IMR-90 (cell line): ENCODE measurements around the gene MEF2A. TPM values are rescaled to one million over a fixed set of nuclear protein-coding genes. Genes with fewer than 3 reads are reported as not detected.
A peak's percentile ranks its signal among the peaks of the same experiment; 100 is the strongest.

Experiments used
- ATAC-seq: fragments of 200-7000 bp; cut with Tn5 transposase; 2 replicates; pipeline ENCODE4 v1.9.1; 2020; ENCODE audit warnings: low read depth, mild to moderate bottlenecking, moderate library complexity
- BruUV-seq: library from RNA; stranded (reverse); fragments of 400-500 nt; replicated peaks from 2 replicates; lab custom pipeline; 2021; lab: Mats Ljungman, UMichigan
- CTCF ChIA-PET: fragments of 300-600 bp; formaldehyde crosslinking; extraction: SDS; loops from one replicate; lab custom pipeline; 2021; ENCODE audit warnings: antibody characterized with exemption; lab: Yijun Ruan, JAX
- POLR2A ChIA-PET: fragments of 300-600 bp; sonication (Branson Sonifier 250); formaldehyde crosslinking; loops from one replicate; lab custom pipeline; 2022; ENCODE audit warnings: antibody characterized with exemption; ENCODE audit not compliant: unreplicated experiment; lab: Charles Lee
- DNase-seq: peaks from one replicate; pipeline ENCODE4 v3.0.0; 2013
- H2AFZ ChIP-seq: replicated peaks from 2 replicates; pipeline ENCODE3; 2013; ENCODE audit warnings: low read length, mild to moderate bottlenecking; ENCODE audit not compliant: poor library complexity
- H2AK5ac ChIP-seq: 2 replicates; pipeline ENCODE4 v1.6.1; 2013; ENCODE audit warnings: low read depth, low read length, inconsistent platforms
- H2AK9ac ChIP-seq: replicated peaks from 2 replicates; pipeline ENCODE3; 2013; ENCODE audit warnings: mild to moderate bottlenecking, low read depth, low read length, moderate library complexity; ENCODE audit not compliant: poor library complexity
- H2BK120ac ChIP-seq: 2 replicates; pipeline ENCODE4 v1.6.1; 2013; ENCODE audit warnings: low read depth, low read length, inconsistent platforms
- H2BK15ac ChIP-seq: 3 replicates; pipeline ENCODE4 v1.6.1; 2013; ENCODE audit warnings: low read depth, low read length, inconsistent platforms
- H2BK20ac ChIP-seq: 2 replicates; pipeline ENCODE4 v1.6.1; 2013; ENCODE audit warnings: low read depth, mild to moderate bottlenecking, inconsistent platforms, low read length, moderate library complexity
- H2BK5ac ChIP-seq: 2 replicates; pipeline ENCODE4 v1.6.1; 2013; ENCODE audit warnings: mild to moderate bottlenecking, low read depth, low read length, inconsistent platforms; ENCODE audit not compliant: poor library complexity, severe bottlenecking
- H3K14ac ChIP-seq: replicated peaks from 2 replicates; pipeline ENCODE4 v1.6.1; 2013; ENCODE audit warnings: low read depth, low read length, inconsistent platforms
- H3K18ac ChIP-seq: 2 replicates; pipeline ENCODE4 v1.6.1; 2013; ENCODE audit warnings: low read depth, low read length, control low read depth
- H3K23ac ChIP-seq: 2 replicates; pipeline ENCODE4 v1.6.1; 2013; ENCODE audit warnings: low read depth, low read length, inconsistent platforms
- H3K27ac ChIP-seq: 2 replicates; pipeline ENCODE4 v1.5.1; 2013; ENCODE audit warnings: mild to moderate bottlenecking, control low read depth, low read length; ENCODE audit not compliant: insufficient read depth
- H3K27me3 ChIP-seq: 2 replicates; pipeline ENCODE4 v1.6.1; 2013; ENCODE audit warnings: low read length; ENCODE audit not compliant: control insufficient read depth, insufficient read depth
- H3K36me3 ChIP-seq: 2 replicates; pipeline ENCODE4 v1.6.1; 2013; ENCODE audit warnings: low read length, mixed read lengths; ENCODE audit not compliant: control insufficient read depth, insufficient read depth
- H3K4ac ChIP-seq: 2 replicates; pipeline ENCODE4 v1.6.1; 2013; ENCODE audit warnings: low read depth, low read length, inconsistent platforms
- H3K4me1 ChIP-seq: 2 replicates; pipeline ENCODE4 v1.6.1; 2013; ENCODE audit warnings: low read length, mixed read lengths; ENCODE audit not compliant: control insufficient read depth, insufficient read depth
- H3K4me2 ChIP-seq: 2 replicates; pipeline ENCODE4 v1.6.1; 2013; ENCODE audit warnings: low read depth, mild to moderate bottlenecking, control low read depth, low read length, moderate library complexity
- H3K4me3 ChIP-seq: 2 replicates; pipeline ENCODE4 v1.5.1; 2013; ENCODE audit warnings: low read depth, mild to moderate bottlenecking, control low read depth, low read length, moderate library complexity; ENCODE audit not compliant: insufficient read depth
- H3K56ac ChIP-seq: 2 replicates; pipeline ENCODE4 v1.6.1; 2013; ENCODE audit warnings: low read length, inconsistent platforms; ENCODE audit not compliant: insufficient read depth; ENCODE audit errors: extremely low read depth
- H3K79me1 ChIP-seq, 2 experiments: 2 replicates each; pipeline ENCODE4 v1.6.1; 2013; ENCODE audit warnings: low read length in 2 of 2, inconsistent platforms in 1 of 2, low read depth in 1 of 2
- H3K9ac ChIP-seq: 2 replicates; pipeline ENCODE4 v1.6.1; 2013; ENCODE audit warnings: low read depth, low read length, control low read depth
- H3K9me1 ChIP-seq: 2 replicates; pipeline ENCODE4 v1.6.1; 2013; ENCODE audit warnings: low read length, inconsistent platforms; ENCODE audit not compliant: insufficient read depth
- H3K9me3 ChIP-seq: 2 replicates; pipeline ENCODE4 v1.6.1; 2013; ENCODE audit warnings: low read length; ENCODE audit not compliant: control insufficient read depth, insufficient read depth
- H4K20me1 ChIP-seq: 2 replicates; pipeline ENCODE4 v1.6.1; 2013; ENCODE audit warnings: low read length, inconsistent platforms; ENCODE audit not compliant: insufficient read depth
- H4K5ac ChIP-seq: 2 replicates; pipeline ENCODE4 v1.6.1; 2013; ENCODE audit warnings: mild to moderate bottlenecking, low read depth, low read length, control low read depth
- H4K8ac ChIP-seq, 2 experiments: 2 replicates each; pipeline ENCODE4 v1.6.1; 2013; ENCODE audit warnings: low read depth in 2 of 2, low read length in 2 of 2, control low read depth in 1 of 2, inconsistent platforms in 1 of 2
- H4K91ac ChIP-seq: 2 replicates; pipeline ENCODE4 v1.6.1; 2013; ENCODE audit warnings: low read depth, low read length, inconsistent platforms; ENCODE audit not compliant: insufficient read depth
- CEBPB ChIP-seq: IDR thresholded peaks from 2 replicates; pipeline ENCODE4 v1.6.1; 2012; ENCODE audit warnings: low read depth, low read length, improper control_type of control experiment
- CHD1 ChIP-seq: IDR thresholded peaks from 2 replicates; pipeline ENCODE4 v1.6.1; 2012; ENCODE audit warnings: low read depth, low read length, improper control_type of control experiment
- MXI1 ChIP-seq: IDR thresholded peaks from 2 replicates; pipeline ENCODE4 v1.6.1; 2012; ENCODE audit warnings: low read depth, mild to moderate bottlenecking, low read length, moderate library complexity, borderline replicate concordance
- POLR2A ChIP-seq: IDR thresholded peaks from 2 replicates; pipeline ENCODE4 v1.6.1; 2012; ENCODE audit warnings: mild to moderate bottlenecking, low read depth, low read length
- RCOR1 ChIP-seq: IDR thresholded peaks from 2 replicates; pipeline ENCODE4 v1.6.1; 2012; ENCODE audit warnings: mild to moderate bottlenecking, low read length, improper control_type of control experiment; ENCODE audit not compliant: insufficient replicate concordance
- dilution Hi-C: fragments of 300-500 bp; cut with HindIII; formaldehyde crosslinking; loops from one replicate; pipeline ENCODE4 v1.14.3; 2018; ENCODE audit warnings: low sequenced_read_pairs; ENCODE audit not compliant: unreplicated experiment
- in situ Hi-C: fragments of 300-500 bp; cut with MboI; formaldehyde crosslinking; loops from 3 replicates; pipeline ENCODE4 v1.14.3; 2019; ENCODE audit warnings: low sequenced_read_pairs, inconsistent platforms, mixed read lengths
- intact Hi-C: fragments of 100-400 bp; cut with micrococcal nuclease; formaldehyde crosslinking; loops from 2 replicates; pipeline ENCODE4 v1.10.0; 2022
- polyA plus RNA-seq, 3 experiments: library from polyadenylated mRNA; depleted of rRNA; stranded (reverse); fragments of >200 nt; gene quantifications; 2 replicates each; pipeline ENCODE4 v1.2.3, GENCODE V29; 2012; ENCODE audit warnings: low replicate concordance in 1 of 3
- total RNA-seq: library from RNA; depleted of rRNA; stranded (reverse); fragments of >200 nt; gene quantifications from 2 replicates; pipeline ENCODE4 v1.2.3, GENCODE V29; 2012
- TF ChIP-seq, protein P1 (sequence below): conservative IDR thresholded peaks from 2 replicates; pipeline ENCODE4 v1.5.1; 2012; ENCODE audit warnings: mild to moderate bottlenecking, low read depth, low read length, improper control_type of control experiment
- TF ChIP-seq, protein P2 (sequence below): fragments of 150-350 bp; IDR thresholded peaks from 2 replicates; pipeline ENCODE4 v1.6.1; 2016; ENCODE audit warnings: low read depth, mild to moderate bottlenecking, low read length, moderate library complexity, borderline replicate concordance

Gene MEF2A
- total and polyA plus RNA-seq, 2 of the 4 experiments (the other 2 are of a cell fraction), result 16.1 to 16.7 TPM

DNA sequence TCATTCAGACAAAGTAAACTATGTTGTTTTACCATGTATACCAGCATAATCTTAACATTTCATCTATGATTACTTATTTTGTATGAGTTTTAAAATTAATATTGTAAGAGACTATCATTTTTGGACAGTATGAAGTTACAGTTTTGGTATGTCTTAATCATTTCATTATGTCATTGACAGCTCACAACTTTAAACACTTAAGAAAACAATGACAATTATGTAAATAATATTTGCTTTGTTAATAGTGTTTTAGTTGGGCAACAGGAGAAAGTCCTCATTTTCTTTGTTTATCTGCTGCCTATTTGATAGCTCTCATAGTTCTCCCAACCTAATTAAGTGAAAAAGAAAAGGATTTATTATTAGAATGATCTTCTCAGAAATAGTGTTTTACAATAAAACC lies 80.2 kb downstream of the MEF2A start:
- no peak for TF ChIP-seq RCOR1
- TF ChIP-seq, protein P1, sequence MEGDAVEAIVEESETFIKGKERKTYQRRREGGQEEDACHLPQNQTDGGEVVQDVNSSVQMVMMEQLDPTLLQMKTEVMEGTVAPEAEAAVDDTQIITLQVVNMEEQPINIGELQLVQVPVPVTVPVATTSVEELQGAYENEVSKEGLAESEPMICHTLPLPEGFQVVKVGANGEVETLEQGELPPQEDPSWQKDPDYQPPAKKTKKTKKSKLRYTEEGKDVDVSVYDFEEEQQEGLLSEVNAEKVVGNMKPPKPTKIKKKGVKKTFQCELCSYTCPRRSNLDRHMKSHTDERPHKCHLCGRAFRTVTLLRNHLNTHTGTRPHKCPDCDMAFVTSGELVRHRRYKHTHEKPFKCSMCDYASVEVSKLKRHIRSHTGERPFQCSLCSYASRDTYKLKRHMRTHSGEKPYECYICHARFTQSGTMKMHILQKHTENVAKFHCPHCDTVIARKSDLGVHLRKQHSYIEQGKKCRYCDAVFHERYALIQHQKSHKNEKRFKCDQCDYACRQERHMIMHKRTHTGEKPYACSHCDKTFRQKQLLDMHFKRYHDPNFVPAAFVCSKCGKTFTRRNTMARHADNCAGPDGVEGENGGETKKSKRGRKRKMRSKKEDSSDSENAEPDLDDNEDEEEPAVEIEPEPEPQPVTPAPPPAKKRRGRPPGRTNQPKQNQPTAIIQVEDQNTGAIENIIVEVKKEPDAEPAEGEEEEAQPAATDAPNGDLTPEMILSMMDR, result no peak
- no peak for TF ChIP-seq POLR2A
- no peak for TF ChIP-seq CEBPB
- TF ChIP-seq, protein P2, sequence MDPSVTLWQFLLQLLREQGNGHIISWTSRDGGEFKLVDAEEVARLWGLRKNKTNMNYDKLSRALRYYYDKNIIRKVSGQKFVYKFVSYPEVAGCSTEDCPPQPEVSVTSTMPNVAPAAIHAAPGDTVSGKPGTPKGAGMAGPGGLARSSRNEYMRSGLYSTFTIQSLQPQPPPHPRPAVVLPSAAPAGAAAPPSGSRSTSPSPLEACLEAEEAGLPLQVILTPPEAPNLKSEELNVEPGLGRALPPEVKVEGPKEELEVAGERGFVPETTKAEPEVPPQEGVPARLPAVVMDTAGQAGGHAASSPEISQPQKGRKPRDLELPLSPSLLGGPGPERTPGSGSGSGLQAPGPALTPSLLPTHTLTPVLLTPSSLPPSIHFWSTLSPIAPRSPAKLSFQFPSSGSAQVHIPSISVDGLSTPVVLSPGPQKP, result no peak
- no peak for TF ChIP-seq CHD1
- TF ChIP-seq MXI1, result no peak
- no TSS peak for BruUV-seq
- intact Hi-C loops (no loop called here), dilution Hi-C loops (no loop called here), in situ Hi-C loops (no loop called here)
- H2AFZ ChIP-seq, result no peak overlapping the region
- no peak overlapping the region for H3K27ac ChIP-seq
- no peak overlapping the region for H3K4me2 ChIP-seq
- peaks cover 2% of the 10 kb centered on the region; the same call in 1 of the 2 replicates for H3K9me1 ChIP-seq
- H4K91ac ChIP-seq, result no peak overlapping the region
- no peak overlapping the region for H3K9ac ChIP-seq
- H3K4me1 ChIP-seq, result peaks cover under 1% of the 10 kb centered on the region; the same call in 1 of the 2 replicates
- no peaks in the 10 kb centered on the region for H3K27me3 ChIP-seq
- no peak overlapping the region for H2BK5ac ChIP-seq
- H3K18ac ChIP-seq, result no peak overlapping the region
- no peak overlapping the region for H2BK120ac ChIP-seq
- H4K20me1 ChIP-seq, result no peaks in the 10 kb centered on the region
- H3K23ac ChIP-seq, result no peak overlapping the region
- no peak overlapping the region for H2BK20ac ChIP-seq
- CTCF ChIA-PET, result no interaction called here
- peaks cover 9 to 17% of the 10 kb centered on the region in 2 experiments; a peak in 3 of 4 replicates for H3K79me1 ChIP-seq
- peaks cover 7% of the 10 kb centered on the region for H3K36me3 ChIP-seq
- H2AK9ac ChIP-seq, result no peak overlapping the region
- POLR2A ChIA-PET, result no interaction called here
- H2AK5ac ChIP-seq, result no peak overlapping the region
- no peak overlapping the region for H3K4ac ChIP-seq
- H3K56ac ChIP-seq, result no peak overlapping the region
- H3K4me3 ChIP-seq, result no peak overlapping the region
- no peak overlapping the region for H2BK15ac ChIP-seq
- ATAC-seq (peak; percentile 32; the same call in 1 of the 2 replicates), DNase-seq (no peak)
- no peak overlapping the region for H3K14ac ChIP-seq
- H4K8ac ChIP-seq, result no peak overlapping the region
- H4K5ac ChIP-seq, result no peak overlapping the region
- H3K9me3 ChIP-seq, result no peaks in the 10 kb centered on the region
